HG02943 (cell line): ENCODE data around the gene INO80C.
"Not testable (repeated sequence)": the region's sequence is repeated elsewhere in the genome, so short reads cannot be mapped to it uniquely, and the experiment has no call there.

Source experiments
- ATAC-seq: cut with Tn5 transposase; IDR thresholded peaks from one replicate; pipeline ENCODE4 v1.9.1; 2021; ENCODE audit warnings: mild to moderate bottlenecking, low read depth, moderate library complexity; ENCODE audit not compliant: unreplicated experiment

The INO80C gene

DNA sequence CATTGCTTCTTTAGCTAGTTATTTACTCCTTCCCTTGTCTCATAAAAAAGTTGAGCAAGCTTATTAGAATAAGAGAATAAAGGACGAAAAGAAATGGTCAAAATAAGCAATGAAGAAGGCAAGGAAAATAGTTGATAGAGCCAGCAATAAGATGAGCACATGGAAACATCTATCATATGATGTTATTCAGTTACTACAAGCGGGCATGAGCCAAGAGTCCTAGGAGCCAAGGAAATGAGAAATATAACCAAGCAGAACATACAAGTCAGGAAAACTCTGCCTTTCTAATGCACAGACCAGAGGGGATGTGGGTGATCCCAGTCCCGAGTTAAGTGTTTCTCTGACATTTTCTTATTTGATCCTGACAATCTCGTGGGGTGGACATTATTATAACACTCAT lies 33.9 kb downstream of the INO80C start:
- ATAC-seq: no peak

DNA sequence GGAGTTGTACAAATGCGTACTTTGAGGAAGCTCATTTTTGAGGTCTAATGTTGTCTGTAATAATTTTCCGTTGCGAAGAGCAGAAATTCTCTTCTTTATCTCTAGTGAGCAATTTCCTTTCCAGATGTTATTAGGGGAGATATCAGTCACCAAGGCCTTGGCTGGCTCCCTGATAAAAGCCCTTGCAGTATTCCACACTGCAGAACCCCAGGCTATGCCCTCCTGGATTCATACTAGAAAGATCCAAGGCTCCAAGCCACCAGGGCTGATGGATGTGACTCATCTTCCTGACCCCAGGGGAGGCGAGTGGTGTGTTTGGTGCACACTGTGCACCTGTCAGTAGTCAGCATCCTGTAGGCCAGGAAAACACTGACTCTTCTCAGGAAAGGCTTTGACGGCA lies 34.7 kb downstream of the INO80C start:
- no peak for ATAC-seq

DNA sequence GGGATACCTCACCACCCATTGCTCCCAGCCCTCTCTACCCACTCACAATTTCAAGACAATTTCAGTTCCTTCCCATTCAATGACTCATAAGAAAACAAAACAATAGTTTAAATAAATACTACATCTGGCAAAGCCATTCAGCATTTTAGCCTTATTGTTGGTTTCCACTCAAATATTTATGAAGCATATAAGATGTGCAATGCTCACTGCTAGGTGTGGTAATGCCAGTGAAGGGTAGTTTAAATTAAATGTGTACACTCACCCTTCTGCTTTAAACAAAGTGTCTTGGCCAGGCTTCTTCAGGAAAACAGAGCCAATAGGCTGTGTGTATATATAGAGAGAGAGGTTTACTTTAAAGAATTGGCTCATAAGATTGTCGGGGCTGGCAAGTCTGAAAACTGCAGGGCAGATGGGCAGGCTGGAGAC lies 37.0 kb downstream of the INO80C start:
- no peak for ATAC-seq

DNA sequence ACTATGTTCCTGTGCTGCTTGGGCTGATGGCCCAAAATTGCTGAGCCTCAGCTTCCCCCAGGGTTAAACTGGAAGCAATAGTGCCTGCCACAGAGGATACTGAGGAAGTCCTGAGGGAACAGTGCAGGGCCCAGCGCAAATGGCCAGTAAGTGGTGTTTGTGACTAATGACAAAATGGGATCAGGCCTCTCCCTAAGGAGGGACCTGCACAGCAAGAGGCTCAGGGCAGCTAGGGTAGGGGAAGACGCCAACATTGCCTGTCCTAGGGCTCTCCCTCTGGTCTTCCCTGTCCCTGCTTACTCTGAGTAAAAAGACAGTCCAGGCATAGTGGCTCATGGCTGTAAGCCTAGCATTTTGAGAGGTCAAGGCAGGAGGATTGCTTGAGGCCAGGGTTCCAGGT lies 37.8 kb downstream of the INO80C start:
- ATAC-seq: no peak

DNA sequence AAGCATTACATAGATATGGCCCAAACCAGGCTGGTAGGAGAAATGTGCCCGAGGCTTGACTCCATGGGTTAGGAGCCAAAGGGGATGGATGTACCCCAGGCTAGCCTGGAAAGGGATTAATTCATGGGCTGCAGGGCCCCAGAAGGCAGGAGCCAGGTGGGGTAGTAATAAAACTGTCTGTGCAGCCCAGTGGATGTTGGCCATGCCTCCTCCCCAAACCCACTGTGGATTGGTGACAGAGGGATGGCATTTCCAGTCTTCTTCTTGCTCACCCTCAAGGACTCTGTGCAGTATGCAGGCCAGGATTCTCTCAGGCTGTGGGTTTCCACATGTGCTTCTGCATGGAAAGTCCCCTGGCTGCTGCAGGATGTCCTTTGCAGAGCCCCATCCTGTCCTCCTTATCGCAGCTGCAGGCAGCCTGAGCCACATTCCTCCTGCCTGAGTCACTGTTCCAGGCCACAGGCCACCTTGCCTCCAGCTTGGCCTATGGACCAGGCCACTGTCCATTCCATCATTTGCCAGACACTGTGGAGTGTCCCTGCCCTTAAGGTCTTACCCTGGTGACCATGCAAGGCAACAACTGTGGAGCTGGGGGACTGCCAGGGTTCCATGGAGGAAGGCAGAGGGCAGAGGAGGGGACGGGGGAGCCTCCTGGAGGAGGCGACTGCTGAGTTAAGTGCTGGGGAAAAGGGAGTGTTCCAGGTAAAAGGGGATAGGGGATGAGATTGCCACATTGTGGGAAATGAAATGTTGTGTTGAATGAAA lies 38.9 kb downstream of the INO80C start:
- no peak for ATAC-seq

DNA sequence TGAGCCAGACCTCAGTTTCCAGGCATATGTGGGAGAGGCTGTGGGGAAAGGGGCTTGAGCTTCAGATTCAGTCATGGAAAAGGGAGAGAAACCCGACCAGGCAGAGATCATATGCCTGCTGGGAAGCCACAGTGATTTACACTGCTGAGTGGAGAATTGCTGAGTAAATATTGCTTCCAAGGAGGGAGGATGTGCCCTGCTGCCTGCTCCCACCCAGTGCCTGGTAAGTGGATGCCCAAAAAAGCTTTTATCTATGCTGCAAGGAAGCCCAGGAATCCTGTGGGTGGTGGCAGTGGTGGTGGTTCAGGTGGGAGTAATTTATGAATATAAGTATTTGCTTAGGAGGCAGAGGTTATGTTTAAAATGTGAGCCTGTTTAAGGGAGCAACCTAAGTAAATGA lies 39.5 kb downstream of the INO80C start:
- ATAC-seq: no peak

DNA sequence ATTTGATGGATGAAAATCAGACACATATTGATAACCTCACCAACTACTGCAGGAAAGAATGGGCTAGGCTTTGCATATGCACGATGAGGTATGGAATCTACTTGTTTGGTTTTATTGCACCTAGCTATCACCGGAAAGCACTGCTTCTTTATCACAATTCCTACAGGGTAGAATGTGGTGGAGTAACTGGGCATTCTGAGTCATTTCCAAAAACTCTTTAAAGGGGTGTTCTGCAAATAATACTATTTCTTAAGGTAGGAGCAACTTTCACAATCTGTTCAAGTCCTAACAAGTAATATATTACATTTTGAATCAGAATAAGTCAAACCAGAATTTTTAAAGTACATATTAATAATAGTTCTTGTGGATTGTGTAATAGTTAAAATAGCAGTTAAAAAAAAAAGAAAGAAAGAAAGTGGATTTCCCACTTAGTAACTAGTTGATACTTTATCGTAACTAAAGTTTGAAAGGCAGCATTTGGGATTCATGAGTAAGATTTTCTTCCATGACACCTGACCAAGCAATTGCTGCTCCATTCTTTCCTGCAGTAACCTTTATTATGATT lies 40.5 kb downstream of the INO80C start:
- no peak for ATAC-seq

DNA sequence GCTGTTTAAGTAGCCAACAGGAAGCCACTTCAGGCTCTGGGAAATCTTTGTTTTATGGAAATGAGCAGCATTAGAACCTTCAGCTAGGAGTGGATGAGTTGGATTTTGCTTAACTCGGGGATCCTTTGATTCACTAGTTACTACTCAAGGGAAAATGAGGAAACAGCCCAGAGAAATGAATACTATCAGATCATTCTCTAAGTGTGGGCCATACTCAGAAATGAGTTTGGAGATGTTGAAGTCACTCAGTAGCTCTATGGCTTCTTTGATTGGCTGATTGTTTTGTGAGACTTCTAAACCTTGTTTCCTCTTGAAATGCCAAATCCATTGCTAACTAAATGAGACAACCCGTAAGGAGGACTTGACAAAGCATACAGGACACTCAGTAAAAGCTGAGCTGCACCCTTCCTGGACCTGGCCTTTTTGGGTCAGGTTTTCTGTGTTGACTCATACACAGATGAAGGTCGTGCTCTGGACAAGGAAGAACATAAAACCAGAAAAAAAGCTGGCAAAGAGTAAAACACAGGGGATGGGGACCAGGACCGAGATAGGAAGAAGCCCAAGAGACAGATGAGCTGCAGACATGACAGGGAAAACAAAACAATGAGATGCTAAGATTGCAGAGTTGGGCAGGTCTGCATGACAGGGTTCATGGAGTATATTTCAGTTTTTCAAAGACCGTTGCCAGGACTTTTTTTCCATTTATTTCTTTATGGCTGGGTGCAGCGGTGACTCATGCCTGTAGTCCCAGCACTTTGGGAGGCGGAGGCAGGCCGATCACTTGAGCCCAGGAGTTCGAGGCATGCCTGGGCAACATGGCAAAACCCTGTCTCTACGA lies 41.6 kb downstream of the INO80C start:
- ATAC-seq: no peak

DNA sequence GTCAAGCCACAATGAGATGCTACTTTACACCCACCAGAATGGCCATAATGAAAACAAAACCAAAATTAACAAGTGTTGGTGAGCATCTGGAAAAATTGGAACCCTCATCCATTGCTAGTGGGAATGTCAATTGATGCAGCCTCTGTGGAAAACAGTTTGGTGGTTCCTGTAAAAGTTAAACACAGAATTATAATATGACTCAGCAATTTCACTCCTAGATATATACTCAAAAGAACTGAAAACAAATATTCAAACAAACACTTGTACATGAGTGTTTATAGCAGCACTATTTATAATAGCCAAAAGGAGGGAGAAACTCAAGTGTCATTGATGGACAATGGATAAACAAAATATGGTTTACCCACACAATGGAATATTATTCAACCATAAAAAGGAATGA lies 43.0 kb downstream of the INO80C start:
- no peak for ATAC-seq

DNA sequence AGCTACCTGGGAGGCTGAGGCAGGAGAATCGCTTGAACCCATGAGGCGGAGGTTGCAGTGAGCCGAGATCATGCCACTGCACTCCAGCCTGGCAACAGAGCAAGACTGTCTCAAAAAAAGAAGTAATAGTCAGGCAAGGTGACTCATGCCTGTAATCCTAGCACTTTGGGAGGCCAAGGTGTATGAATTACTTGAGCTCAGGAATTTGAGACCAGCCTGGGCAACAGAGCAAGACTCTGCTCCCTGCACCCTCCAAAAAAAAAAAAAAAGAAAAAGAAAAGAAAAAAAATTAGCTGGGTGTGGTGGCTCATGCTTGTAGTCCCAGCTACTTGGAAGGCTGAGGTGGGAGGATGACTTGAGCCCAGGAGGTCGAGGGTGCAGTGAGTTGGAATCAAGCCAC lies 44.7 kb downstream of the INO80C start:
- ATAC-seq: not testable (repeated sequence)

DNA sequence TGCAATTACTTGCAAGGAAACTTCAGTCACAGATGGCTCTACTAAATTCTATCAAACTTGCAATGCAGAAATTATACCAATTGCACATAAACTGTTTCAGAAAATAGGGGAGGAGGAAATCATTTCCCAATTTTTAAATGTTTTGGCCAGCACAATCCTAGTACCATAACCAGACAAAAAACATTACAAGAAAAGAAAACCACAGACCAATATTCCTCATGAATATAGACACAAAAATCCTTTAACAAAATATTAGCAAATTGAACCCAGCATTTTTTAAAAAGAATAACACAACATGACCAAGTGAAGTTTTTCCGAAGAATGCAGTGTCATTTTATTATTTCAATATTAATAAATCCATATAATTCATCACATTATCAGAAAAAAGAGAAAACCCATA lies 45.8 kb downstream of the INO80C start:
- no peak for ATAC-seq

DNA sequence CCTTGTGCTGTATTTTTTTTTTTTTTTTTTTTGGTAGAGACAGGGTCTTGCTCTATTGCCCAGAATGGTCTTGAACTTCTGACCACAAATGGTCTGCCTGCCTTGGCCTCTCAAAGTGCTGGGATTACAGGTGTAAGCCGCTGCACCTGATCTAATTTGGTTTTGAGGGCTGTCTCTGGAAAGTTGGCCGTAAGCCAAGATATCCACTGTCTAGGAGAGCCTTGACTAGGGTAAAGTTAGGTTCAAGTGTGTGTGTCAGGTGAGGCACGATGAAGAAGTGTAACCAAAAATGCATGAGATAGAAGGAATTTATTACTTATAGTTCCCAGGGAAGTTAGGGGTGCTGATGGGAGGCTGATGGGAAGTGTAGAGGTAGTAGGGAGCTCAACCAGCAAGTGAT lies 46.7 kb downstream of the INO80C start:
- ATAC-seq: no peak

DNA sequence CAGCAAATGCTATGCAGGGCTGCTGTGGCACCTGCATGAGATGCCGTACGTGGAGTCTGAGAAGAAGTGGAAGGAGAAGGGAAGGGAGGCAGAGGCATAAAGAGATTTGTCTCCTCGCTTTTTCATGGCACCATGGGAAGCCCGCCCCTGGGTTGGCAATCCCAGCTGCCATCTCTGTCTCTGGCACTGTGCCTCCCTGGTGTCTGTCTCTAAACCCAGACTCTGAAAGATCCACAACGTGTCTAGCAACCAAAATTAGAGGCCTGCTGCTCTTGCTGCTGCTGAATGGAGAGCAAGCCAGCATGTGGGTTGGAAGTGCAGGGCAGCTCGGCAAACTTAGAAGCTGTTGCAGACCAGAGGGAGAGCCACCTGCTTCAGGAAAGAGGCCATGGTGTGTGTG lies 53.1 kb downstream of the INO80C start:
- no peak for ATAC-seq

DNA sequence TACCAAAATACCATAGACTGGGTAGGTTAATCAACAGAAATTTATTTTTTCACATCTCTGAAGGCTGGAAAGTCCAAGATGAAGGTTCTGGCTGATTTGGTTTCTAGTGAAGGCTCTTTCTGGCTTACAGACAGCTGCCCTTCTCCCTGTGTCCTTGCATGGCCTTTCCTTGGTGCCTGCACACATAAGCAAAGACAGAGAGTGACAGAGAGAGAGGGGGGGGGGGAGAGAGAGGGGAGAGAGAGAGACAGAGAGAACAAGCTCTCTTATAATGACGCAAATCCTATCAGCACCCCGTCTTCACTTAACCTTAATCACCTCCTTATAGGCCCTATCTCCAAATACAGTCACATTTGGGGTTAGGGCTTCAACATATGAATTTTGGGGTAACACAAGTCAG lies 53.9 kb downstream of the INO80C start:
- ATAC-seq: no peak

DNA sequence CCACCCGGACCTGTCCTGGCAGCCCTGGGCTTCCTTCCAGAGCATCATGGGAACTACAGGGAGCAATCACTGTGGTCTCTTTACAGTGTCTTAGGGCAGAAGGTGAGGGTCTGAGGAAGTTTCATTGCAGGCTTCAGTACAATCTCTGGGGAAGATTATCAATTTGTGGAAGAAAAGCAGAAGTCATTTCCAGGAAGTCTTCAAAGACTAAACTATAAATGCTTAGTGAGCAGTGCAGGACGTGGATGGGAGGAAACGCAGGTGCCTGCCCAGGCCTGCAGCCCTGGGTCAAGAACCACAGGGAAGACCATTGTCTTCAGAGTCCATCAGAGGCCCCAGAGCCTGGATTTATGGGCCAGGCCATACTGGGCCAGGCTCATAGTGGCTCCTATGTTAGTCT lies 54.3 kb downstream of the INO80C start:
- ATAC-seq: no peak

DNA sequence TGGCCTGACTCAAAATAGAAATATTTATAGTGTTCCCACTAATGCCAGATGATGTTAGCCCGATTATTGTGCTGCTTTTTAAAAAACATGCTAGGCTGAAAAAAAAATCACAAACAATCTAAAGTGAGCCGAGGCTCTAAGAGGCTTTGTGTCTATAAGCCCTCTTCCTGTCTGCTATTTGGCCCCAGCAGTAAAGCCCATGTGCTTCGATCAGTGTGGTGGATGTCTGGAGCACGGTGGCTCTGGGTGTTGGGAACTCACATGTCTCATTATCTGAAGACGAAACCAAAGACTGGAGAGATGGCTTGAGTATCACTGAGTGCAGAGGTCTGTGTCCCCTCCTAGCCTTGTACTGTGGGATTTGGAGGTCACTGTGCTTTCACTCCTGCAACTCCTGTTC lies 55.1 kb downstream of the INO80C start:
- no peak for ATAC-seq

DNA sequence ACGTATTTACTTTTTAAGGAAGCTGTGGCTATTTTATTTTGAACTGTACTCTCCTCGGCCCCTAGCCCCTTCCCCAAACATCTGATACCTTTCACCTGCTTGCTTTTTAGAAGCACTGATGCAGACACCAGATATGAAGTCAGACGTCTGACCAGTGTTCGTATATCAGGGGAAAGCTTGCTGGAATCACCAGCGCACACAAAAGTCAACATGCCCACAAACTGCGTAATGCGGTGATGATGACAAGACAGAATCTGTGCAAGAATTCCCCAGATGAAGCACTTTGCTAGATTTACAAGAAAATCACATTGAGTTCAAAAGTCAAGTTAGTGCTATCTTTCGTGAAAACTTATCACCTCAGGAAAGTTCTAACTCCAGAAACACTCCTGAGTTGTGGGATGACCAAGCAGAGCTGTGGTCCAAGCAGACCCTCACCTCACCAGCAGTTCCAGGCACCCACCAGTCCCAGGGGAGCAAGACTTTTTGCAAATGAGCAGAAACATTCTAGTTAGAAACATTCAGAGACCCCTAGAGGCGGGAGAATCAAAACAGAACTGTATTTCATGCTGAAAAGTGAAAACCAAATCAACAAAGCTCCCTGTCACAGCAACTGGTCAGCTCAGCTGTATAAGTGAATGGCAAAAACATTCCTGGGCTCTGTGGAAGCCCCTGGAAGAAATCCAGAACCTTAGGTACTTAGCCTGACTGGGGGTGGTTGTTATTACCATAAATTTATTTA lies 55.7 kb downstream of the INO80C start:
- ATAC-seq: no peak

DNA sequence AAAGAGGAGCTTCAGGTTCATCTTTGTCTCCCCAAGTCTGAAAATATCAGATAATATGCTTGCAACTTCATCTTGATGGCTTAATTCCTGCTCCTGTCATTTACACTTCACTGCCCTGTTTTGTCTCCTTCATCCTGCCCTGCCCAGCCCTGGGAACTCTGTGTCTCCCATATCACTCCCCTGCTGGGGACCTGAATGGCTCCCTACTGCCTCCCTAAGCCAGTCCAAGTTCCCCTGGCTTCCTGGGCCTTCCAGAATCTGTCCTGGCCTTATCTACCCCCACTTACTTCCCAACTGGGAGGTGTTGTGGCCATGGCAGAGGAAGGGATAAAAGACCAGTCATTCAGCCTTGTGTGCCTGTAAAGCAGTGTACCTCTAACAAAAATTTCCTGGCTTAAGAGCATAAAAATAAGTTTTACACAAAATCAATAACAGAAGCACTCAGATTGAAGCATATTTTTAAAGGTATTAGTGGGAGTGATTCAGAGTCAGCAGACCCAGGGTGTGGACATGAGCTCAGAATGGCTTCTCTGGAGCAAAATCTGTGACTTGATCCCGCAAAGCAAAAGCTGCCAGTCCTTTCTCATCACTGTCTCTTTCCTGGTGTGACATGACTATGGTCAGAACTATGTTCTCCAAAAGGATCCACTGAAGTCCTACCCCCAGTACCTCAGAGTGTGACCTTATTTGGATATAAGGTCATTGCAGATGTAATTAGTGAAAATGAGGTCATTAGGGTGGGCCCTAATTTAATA lies 59.1 kb downstream of the INO80C start:
- no peak for ATAC-seq

DNA sequence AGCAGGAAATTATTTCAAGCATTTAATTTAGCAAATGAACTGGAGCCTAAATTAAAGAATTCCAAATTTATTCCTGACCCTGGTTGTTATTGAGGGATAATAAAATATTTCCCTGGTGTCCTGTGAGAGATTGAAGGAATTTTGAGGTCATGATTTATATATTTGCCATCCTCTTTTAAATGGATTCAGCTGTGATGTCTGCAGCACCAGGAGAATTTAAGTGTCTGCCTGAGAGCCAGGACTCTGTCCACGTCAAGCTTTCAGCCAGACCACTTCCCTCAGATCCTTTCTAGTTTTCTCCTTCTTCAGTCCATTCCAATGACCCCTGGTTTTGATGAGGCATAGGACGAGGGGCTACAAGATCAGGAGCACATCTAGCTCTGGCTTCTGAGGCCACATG lies 59.9 kb downstream of the INO80C start:
- no peak for ATAC-seq

DNA sequence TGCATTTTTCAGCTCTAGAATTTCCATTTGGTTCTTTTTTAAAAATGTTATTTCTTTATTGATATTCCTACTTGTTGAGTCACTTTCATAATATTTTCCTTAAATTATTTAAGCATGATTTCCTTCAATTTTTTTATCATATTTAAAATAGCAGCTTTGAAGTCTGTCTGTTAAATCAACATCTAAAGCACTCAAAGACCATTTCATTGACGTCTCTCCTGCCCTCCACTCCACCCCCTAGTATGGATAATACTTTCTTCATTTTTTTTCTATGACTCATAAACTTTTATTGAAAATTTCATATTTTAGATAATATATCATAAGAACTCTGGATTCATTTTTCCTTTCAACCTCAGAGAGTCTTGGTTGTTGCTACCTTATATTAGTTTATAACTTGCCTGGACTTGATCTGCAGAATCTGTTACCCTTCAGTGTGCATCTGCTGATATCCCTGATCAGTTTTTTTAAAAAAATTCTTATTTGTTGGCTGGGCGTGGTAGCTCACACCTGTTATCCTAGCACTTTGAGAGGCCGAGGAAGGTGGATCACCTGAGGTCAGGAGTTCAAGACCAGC lies 61.6 kb downstream of the INO80C start:
- ATAC-seq: no peak
